GM12801 (cell line): ENCODE data around the gene ZFHX3.

Source experiments
- TF ChIP-seq, protein P1 (sequence below): IDR thresholded peaks from one replicate; pipeline ENCODE4 v1.5.1; 2011; ENCODE audit warnings: control low read depth; ENCODE audit not compliant: insufficient read length; ENCODE audit errors: extremely low read depth

ZFHX3 gene

DNA sequence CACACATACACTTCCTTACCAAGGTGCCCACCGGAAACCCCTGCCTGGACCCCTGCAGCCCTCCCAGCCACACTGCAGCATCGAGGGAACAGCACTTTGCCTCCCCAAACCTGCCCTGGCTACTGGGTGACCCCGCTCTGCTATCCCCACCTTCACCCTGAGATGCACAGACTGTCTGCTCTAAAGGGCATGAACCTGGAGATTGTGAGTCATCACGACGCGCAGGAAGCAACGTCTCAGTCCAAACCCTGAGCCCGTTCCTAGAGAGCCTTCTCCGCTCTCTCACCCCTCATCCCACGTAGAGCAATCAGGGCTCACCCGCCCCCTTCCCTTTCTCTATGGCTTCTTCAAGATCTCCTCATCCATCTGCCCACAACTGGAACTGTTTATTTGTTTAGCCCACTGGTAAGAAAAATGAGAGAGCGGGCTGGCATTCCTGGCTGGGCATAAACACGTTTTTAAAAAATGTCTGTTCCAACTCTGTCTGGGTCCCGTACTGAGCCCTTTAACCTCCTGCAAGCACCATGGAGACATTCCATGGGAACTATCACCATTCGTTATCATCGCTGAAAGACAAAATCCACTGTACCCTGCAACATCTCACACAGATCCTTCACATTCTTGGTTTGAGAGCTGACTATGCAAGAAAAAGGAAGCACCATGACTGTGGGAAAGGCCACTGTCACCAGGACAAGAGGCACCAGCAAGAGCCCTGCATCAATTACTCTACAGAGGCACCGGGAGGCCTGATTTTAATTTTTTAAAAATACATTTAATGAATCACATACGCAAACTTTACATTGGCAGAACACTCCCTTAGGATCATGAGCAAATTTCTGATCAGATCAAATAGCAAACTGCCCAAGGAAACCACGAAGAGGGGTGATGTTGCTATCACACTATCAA lies 28.2 kb downstream of the ZFHX3 start:
- TF ChIP-seq, protein P1, sequence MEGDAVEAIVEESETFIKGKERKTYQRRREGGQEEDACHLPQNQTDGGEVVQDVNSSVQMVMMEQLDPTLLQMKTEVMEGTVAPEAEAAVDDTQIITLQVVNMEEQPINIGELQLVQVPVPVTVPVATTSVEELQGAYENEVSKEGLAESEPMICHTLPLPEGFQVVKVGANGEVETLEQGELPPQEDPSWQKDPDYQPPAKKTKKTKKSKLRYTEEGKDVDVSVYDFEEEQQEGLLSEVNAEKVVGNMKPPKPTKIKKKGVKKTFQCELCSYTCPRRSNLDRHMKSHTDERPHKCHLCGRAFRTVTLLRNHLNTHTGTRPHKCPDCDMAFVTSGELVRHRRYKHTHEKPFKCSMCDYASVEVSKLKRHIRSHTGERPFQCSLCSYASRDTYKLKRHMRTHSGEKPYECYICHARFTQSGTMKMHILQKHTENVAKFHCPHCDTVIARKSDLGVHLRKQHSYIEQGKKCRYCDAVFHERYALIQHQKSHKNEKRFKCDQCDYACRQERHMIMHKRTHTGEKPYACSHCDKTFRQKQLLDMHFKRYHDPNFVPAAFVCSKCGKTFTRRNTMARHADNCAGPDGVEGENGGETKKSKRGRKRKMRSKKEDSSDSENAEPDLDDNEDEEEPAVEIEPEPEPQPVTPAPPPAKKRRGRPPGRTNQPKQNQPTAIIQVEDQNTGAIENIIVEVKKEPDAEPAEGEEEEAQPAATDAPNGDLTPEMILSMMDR: no peak

DNA sequence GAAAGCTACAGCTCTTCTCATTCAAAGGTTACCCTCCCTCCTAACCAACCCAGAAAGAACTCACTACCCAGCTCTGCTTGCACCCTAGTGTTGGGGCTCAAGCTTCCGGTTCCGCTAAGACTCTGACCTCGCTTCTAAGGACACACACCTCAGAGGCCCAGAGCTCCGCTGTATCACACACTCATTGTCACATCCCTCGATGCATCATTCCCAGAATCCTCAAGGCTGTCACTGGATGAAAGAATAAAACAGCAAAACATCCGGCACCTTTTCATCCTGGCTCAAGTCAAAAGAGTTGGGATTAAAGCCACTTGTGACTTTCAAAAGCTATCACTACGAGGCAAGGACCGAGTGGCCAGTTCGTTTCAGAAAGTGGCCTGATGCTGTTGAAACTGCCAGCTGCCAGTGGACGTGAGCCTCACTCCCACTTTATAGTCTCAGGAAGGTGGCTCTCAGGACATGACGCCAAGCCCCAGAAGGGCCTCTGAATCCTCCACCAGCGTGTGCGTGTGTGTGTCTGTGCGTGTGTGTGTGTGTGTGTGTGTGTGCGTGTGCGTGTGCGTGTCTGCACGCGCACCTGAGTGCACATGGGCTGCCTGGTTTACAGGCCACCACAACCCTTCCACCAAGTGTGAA lies 29.0 kb downstream of the ZFHX3 start:
- TF ChIP-seq, protein P1: no peak

DNA sequence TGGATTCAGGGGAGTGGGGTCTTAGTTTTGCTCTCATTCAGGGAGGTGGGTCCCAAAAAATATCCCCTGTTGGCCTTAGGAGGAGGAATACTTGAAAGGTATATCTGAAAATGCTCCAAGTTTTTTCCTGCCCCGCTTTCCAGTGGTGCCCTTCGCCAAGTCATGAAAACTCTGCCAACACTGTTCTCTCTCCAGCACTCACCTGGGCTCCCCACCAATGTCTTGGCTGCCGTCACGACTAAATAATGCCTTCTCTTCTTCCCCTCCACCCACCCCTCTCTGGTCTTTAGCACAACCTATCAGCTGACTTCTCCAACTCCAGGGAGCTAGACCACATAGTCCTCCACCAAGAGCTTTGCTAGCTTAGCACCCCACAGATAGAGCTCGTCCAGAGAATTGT lies 30.6 kb downstream of the ZFHX3 start:
- TF ChIP-seq, protein P1: no peak

DNA sequence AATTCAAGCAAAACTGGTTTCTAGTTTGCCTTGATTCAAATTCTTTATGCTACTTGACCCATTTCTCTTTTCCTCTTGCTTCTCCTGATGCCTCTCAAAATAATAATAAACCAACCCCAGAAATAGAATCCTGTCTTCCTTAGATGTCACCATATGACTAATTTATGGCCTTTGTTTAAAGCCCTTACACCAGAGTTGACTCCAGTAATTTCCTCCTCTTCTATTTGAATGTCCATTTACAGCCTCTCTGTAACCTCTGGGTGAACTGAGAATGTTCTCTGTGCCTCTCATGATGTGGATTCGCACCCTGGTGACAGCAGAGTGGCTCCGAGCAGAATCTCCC lies 31.5 kb downstream of the ZFHX3 start:
- TF ChIP-seq, protein P1: no peak

DNA sequence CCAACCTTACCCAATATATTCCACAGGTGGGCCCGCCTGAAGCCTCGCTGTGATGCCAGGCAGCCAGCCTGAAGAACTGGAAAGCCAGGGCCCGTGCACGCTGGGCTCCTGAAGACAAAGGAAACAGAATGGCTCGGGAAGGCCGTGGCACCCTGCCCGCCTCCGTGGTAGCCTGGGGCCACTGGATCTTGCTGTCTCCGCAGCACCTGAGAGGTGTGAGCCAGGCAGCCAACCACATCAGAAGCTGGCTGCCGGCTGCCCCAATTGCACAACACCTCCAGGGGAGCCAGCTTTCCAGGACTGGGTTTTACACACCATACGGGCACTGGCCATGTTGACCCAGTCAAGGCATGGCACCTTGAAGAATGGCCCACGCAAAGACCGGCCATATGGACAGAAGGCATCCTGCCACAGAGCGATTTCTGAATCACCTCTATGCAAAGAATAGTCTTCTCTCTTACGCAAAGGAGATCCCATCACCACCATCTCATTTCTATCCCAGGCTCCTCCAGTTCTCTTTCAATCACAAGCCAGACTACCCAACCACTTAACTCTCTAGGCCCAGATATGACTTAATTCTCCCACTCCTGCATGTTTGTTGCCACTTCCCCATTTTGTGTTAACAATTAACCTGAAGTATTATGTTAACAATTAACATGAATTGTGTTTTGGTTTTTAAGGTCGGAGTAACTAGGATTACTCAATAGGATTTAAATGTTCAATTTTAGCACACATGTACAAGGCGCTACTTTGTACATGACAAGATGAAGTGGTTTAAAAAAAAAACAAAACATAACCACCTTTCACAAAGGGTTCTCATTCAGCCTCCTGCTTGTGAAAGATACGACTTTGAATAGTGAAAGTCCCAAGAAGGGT lies 32.1 kb downstream of the ZFHX3 start:
- TF ChIP-seq, protein P1: no peak

DNA sequence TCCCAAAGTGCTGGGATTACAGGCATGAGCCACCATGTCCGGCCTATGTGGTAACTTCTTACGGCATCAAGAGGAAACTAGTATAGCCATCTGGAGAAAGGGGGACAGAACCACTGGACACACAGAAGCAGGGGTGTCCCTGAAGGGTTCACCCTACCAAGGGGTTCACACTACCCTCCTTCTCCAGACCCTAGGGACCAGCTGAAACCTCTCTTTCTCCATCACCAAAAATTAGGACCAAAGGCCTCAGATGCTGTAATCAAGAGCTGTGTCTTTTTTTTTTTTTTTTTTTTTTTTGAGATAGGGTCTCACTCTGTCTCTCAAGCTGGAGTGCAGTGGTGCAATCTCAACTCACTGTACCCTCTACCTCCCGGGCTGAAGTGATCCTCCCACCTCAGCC lies 33.2 kb downstream of the ZFHX3 start:
- TF ChIP-seq, protein P1: no peak

DNA sequence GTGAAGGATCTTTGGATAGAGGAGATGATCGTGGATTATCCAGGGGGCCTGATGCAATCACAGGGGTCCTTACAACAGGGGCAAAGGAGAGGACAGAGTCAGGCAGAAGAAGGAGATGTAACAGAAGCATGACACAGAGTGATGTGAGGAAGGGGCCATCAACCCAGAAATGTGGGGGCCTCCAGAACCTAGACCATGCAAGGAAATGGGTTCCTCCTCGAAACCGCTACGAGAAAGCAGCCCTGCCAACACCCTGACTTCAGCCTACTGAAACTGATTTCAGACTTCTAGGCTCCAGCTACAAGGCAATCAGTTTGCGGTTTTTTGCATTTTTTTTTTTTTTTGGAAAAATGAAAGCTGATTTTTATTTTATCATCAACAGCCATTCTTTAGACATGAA lies 34.0 kb downstream of the ZFHX3 start:
- TF ChIP-seq, protein P1: no peak
